IPS-20b (cell line): ENCODE data around the gene LIMK2.
A peak's percentile ranks its signal among the peaks of the same experiment; 100 is the strongest.
"Not testable (repeated sequence)": the region's sequence is repeated elsewhere in the genome, so short reads cannot be mapped to it uniquely, and the experiment has no call there.

Experiments
- H3K27ac ChIP-seq: one replicate; pipeline ENCODE4 v1.5.1; 2013; ENCODE audit warnings: low read length
- H3K27me3 ChIP-seq: 2 replicates; pipeline ENCODE4 v1.6.1; 2013; ENCODE audit warnings: mild to moderate bottlenecking, low read length, inconsistent platforms; ENCODE audit not compliant: insufficient read depth
- H3K36me3 ChIP-seq: 2 replicates; pipeline ENCODE4 v1.6.1; 2013; ENCODE audit warnings: low read depth, mild to moderate bottlenecking, inconsistent platforms, low read length, moderate library complexity; ENCODE audit not compliant: insufficient read depth
- H3K4me1 ChIP-seq: 2 replicates; pipeline ENCODE4 v1.6.1; 2013; ENCODE audit warnings: mild to moderate bottlenecking, control low read depth, inconsistent platforms, low read length, moderate library complexity; ENCODE audit not compliant: insufficient read depth
- H3K4me3 ChIP-seq: 2 replicates; pipeline ENCODE4 v1.5.1; 2013; ENCODE audit warnings: mild to moderate bottlenecking, low read length, inconsistent platforms
- H3K9ac ChIP-seq: 2 replicates; pipeline ENCODE4 v1.6.1; 2013; ENCODE audit warnings: low read depth, mild to moderate bottlenecking, inconsistent platforms, low read length, moderate library complexity
- H3K9me3 ChIP-seq: 2 replicates; pipeline ENCODE4 v1.6.1; 2013; ENCODE audit warnings: mild to moderate bottlenecking, low read depth, low read length, inconsistent platforms; ENCODE audit not compliant: insufficient read depth

The LIMK2 gene

DNA sequence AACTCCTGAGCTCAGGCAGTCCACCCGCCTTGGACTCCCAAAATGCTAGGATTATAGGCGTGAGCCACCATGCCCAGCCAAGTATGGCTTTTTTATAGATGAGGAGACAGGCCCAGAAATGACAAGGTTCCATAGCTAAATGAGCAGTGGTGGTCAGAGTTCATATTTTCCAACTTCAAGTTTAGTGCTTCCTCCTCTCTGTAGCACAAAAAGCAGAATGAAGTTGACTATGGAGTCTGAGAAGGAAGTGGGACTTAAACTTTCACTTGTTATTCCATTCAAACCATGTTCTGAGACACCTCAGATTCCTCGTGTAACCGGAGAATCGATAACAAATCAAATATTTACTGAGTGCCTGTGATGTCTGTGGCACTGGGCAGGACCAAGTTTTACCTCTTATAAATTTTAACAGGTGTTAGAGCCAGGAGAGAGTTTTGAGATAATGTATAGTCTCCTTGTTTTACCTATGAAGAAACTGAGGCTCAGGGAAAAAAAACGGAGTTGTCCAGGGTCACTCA, 3.0 kb downstream of the LIMK2 start:
- peaks cover 5% of the 10 kb centered on the region; the same call in 1 of the 2 replicates for H3K4me1 ChIP-seq
- H3K27me3 ChIP-seq = no peaks in the 10 kb centered on the region
- H3K9ac ChIP-seq = no peak overlapping the region
- peaks cover 26% of the 10 kb centered on the region; the same call in 1 of the 2 replicates for H3K36me3 ChIP-seq
- no peak overlapping the region for H3K27ac ChIP-seq
- H3K4me3 ChIP-seq = no peak overlapping the region
- H3K9me3 ChIP-seq = no peaks in the 10 kb centered on the region

DNA sequence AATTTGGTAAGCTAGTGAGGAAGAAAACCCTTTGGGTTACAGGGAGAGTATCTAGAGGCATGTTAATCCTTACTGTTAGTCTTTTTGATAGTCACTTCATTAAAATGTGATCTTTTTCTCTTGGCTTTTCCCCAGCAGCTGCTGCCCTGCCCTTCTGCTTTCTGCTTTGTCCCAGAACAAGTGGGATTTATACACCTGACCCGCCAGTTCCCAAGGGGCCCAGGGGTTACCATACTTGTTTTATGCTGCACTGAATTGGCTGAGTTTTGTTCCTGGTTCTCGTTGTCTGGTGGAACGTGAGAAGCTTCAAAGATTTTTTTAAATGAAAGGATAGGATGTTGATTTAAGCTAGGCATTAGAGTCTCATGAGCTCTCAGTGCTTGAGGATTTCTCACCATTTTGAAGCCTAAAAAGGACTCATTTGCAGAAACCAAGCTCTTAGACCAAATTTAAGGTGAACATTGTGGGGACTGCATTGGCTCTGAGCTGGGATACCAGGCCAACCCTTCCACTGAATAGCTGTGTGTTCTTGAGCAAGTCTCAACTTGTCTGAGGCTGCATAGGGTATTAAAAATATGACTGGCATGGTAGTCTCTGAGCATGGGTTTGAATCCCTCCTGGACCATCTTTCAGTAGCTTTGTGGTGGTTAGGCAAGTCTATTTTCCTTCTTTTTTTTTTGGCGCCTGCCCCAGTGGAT, 6.6 kb downstream of the LIMK2 start:
- no peaks in the 10 kb centered on the region for H3K27me3 ChIP-seq
- no peak overlapping the region for H3K4me3 ChIP-seq
- no peak overlapping the region for H3K27ac ChIP-seq
- H3K4me1 ChIP-seq = no peaks in the 10 kb centered on the region
- no peaks in the 10 kb centered on the region for H3K9me3 ChIP-seq
- H3K36me3 ChIP-seq = peaks cover 29% of the 10 kb centered on the region; the same call in 1 of the 2 replicates
- H3K9ac ChIP-seq = no peak overlapping the region

DNA sequence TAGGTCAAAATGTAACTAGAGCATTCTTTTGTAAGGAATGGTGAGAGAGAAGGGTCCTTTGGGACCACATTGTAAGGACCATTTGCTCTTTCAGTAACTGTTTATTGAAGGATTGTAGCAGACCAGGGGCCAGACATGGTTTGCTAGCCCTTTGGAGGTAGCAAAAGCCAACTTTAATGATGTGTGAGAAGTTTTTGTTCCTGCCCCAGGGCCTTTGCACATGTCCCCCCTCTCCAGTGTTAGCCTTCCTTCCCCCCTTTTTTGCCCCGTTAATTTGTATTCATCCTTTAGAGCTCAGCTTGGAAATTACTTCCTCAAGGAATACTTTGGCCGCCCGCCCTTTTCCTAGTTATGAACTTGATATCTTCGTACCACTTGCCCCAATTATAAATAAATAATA, 9.0 kb downstream of the LIMK2 start:
- no peaks in the 10 kb centered on the region for H3K4me1 ChIP-seq

DNA sequence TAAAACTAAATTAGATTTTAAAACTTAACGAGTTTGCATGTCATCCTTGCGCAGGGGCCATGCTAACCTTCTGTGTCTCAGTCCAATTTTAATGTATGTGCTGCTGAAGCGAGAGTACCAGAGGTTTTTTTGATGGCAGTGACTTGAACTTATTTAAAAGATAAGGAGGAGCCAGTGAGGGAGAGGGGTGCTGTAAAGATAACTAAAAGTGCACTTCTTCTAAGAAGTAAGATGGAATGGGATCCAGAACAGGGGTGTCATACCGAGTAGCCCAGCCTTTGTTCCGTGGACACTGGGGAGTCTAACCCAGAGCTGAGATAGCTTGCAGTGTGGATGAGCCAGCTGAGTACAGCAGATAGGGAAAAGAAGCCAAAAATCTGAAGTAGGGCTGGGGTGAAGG, 10.6 kb downstream of the LIMK2 start:
- Histone ChIP-seq H3K4me1 (no peaks in the 10 kb centered on the region), H3K9me3 (no peaks in the 10 kb centered on the region), H3K36me3 (peaks cover 24% of the 10 kb centered on the region; the same call in 1 of the 2 replicates), H3K9ac (no peak overlapping the region), H3K27ac (no peak overlapping the region), H3K4me3 (no peak overlapping the region), H3K27me3 (no peaks in the 10 kb centered on the region)

More for the DNA sequence above, 9.0 kb downstream of the LIMK2 start:
- Histone ChIP-seq H3K9me3 (no peaks in the 10 kb centered on the region), H3K36me3 (peaks cover 16% of the 10 kb centered on the region; the same call in 1 of the 2 replicates), H3K4me3 (no peak overlapping the region), H3K9ac (no peak overlapping the region), H3K27ac (no peak overlapping the region), H3K27me3 (no peaks in the 10 kb centered on the region)

DNA sequence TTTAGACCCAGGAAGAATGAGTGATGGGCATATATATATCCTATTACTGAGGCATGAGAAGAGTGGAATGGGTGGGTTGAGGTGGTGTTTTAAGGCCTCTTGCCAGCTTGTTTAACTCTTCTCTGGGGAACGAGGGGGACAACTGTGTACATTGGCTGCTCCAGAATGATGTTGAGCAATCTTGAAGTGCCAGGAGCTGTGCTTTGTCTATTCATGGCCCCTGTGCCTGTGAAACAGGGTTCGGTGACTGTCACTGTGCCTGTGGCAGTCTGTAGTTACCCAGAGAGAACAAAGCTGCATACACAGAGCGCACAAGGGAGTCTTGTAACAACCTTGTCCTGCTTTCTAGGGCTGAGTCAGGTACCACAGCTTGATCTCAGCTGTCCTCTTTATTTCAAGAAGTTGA, 11.7 kb downstream of the LIMK2 start:
- Histone ChIP-seq H3K9me3 (no peaks in the 10 kb centered on the region), H3K9ac (no peak overlapping the region), H3K27me3 (no peaks in the 10 kb centered on the region), H3K27ac (no peak overlapping the region), H3K4me3 (no peak overlapping the region), H3K4me1 (0 out of 2 replicates have a peak, but pooled peaks cover 5% of the 10 kb centered on the region), H3K36me3 (peaks cover 29% of the 10 kb centered on the region; the same call in 1 of the 2 replicates)

DNA sequence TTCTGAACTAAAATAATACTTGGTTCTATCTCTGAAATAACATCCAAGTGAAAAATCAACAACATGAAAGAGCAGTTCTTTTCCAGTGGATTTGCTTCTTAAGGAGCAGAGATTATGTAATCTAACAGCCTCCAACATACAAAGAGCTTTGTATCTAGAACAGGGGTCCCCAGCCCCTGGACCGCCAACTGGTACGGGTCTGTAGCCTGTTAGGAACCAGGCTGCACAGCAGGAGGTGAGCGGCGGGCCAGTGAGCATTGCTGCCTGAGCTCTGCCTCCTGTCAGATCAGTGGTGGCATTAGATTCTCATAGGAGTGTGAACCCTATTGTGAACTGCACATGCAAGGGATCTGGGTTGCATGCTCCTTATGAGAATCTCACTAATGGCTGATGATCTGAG, 12.6 kb downstream of the LIMK2 start:
- not testable (repeated sequence) for H3K9me3 ChIP-seq, H3K27ac ChIP-seq, H3K9ac ChIP-seq, H3K4me1 ChIP-seq, H3K27me3 ChIP-seq, H3K4me3 ChIP-seq
- H3K36me3 ChIP-seq = peaks cover 29% of the 10 kb centered on the region; the same call in 1 of the 2 replicates

DNA sequence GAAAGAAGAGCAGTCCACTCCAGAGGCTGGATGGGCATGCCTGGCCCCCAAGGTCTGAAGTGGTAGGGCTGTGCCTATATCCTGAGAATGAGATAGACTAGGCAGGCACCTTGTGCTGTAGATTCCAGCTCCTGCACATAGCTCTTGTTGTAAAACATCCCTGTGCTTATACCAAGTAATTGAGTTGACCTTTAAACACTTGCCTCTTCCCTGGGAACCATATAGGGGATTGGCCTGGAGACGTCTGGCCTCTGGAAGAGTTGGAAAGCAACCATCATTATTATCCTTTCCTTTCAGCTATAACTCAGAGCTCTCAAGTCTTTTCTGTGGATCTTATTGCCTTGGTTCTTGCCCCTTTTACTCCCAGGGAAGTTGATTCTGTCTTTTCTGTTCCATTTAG, 15.1 kb downstream of the LIMK2 start:
- H3K9me3 ChIP-seq = no peaks in the 10 kb centered on the region
- no peak overlapping the region for H3K27ac ChIP-seq
- no peak overlapping the region for H3K4me3 ChIP-seq
- 0 out of 2 replicates have a peak, but pooled peaks cover 6% of the 10 kb centered on the region for H3K4me1 ChIP-seq
- peaks cover 37% of the 10 kb centered on the region for H3K36me3 ChIP-seq
- no peak overlapping the region for H3K9ac ChIP-seq
- no peaks in the 10 kb centered on the region for H3K27me3 ChIP-seq

DNA sequence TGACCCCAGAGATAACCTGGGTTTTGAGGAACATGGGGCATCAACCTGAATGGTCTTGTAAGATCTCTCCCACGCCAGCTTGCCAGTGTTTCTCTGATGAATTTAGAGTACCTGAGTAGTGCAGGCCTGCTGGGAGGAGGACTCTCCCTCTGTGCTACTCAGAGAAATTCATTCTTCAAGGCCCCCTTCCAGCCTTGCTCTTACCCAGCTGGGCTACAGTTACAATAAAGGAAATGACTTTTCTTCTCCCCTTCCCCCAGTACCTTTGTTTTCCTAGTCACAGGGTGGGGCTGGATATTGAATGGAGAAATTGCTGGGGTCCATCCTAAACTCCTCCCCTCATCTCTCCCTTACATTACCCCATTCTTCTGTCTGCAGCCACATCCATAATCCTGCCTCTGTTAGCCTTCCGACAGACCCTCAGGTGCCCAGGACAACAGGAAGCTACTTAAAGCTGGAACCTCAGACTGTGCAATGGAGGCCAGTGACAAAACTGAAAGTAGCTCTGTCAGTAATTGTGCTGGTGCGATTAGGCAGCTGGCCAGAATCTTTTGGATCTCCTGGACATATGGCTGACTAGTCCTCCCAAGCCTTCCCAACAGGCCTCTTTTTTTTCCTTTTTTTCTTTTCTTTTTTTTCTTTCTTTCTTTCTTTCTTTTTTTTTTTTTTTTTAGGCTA, 17.4 kb downstream of the LIMK2 start:
- H3K27me3 ChIP-seq = no peaks in the 10 kb centered on the region
- 0 out of 2 replicates have a peak, but pooled peaks cover 6% of the 10 kb centered on the region for H3K4me1 ChIP-seq
- peaks cover 48% of the 10 kb centered on the region for H3K36me3 ChIP-seq
- no peaks in the 10 kb centered on the region for H3K9me3 ChIP-seq
- no peak overlapping the region for H3K4me3 ChIP-seq
- H3K9ac ChIP-seq = 0 out of 2 replicates have a peak overlapping the region, but pooled peaks have one; percentile 3
- H3K27ac ChIP-seq = no peak overlapping the region

DNA sequence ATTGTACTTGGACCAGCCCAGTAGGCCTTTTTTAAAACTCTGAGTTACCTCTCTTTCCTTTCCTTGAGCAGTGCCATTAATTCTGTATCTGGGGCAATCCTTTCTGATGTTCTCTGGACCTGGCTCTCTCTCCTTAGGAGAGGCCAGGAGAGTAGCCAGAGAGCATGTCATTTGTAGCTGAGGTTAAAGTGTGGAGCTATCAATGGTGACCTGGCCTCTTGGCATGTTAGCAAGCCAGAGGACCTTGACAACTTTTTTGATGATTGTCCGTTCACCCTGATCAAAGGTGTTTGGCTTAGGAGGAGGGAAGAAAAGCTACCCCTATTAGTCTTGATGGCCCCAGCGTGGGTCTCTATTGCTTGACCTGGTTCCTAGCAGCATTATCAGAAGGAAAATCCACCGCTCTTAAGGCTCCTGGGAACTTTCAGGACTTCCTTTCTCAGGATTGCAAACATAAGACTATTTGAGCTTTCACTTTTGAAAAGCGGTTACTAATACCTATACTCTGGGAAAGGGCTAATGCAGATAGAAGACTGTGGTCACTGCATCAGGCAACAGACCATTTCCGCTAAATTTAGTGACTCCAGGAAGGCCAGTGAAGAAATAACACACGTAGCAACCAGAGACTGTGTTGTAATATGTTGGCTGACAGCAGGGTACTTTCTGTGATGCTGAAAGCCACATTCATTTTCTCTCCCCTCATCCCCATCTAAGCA, 18.2 kb downstream of the LIMK2 start:
- Histone ChIP-seq H3K9ac (no peak overlapping the region), H3K4me1 (0 out of 2 replicates have a peak, but pooled peaks cover 6% of the 10 kb centered on the region), H3K36me3 (peaks cover 49% of the 10 kb centered on the region)

DNA sequence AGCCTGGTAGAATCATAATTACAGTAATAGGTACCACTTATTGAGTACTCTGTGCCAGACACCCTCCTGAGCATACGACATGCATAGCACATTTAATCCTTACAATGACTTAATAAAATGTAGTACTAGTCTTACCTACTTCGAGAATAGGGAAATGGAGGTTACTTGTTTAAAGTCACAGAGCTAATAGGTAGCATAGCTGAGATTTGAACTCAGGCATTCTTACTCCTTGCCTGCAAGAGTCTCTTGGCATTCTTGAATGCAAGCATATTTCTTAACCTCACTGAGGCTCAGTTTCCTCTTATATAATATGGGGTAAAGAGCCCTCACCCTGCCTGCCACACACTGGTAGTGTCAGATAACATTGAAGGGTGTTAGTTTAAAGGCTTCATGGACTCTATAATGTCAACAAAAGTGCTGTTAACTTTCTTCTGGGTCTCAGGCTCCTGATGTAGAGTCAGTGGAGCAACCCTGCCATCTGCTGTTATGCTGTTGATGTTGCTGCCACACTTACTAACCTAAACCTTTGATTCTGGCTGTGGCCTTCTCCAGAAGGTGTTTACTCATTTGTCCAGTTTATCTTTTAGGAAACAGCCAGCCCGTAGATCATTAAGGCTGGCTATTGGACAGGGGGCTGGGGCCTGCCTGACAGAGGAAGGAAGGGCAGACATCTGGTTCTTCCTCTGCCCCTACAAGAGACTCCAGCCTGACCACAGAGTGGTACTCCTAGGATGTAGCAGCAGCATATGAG, 18.9 kb downstream of the LIMK2 start:
- Histone ChIP-seq H3K27ac (no peak overlapping the region), H3K4me3 (no peak overlapping the region), H3K9ac (no peak overlapping the region)

More for the DNA sequence above, 18.2 kb downstream of the LIMK2 start:
- Histone ChIP-seq H3K27ac (no peak overlapping the region), H3K27me3 (no peaks in the 10 kb centered on the region), H3K4me3 (no peak overlapping the region), H3K9me3 (no peaks in the 10 kb centered on the region)

DNA sequence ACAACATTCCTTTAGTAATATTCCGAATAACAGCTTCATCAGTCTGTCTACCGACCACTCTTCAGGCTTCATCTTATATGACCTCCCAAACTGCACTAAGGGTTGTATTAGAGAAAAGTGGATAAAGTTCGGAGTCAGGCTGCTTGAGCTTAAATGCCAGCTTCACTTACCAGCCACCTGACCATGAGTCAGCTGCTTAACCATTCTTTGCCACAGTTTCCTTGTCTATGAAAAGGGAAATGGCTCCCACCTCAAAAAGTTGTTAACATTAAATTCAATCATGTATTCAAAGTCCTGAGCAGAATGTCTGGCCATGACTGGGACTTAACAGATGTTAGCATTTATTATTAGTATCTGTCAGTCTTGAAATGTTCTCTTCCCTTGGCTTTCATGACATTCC, 20.9 kb downstream of the LIMK2 start:
- Histone ChIP-seq H3K9ac (no peak overlapping the region), H3K4me3 (no peak overlapping the region), H3K4me1 (0 out of 2 replicates have a peak, but pooled peaks cover 6% of the 10 kb centered on the region), H3K36me3 (peaks cover 41% of the 10 kb centered on the region), H3K27me3 (no peaks in the 10 kb centered on the region), H3K27ac (no peak overlapping the region), H3K9me3 (no peaks in the 10 kb centered on the region)

More for the DNA sequence above, 18.9 kb downstream of the LIMK2 start:
- H3K36me3 ChIP-seq = peaks cover 53% of the 10 kb centered on the region
- 0 out of 2 replicates have a peak, but pooled peaks cover 6% of the 10 kb centered on the region for H3K4me1 ChIP-seq
- no peaks in the 10 kb centered on the region for H3K9me3 ChIP-seq
- no peaks in the 10 kb centered on the region for H3K27me3 ChIP-seq
